T47D (cell line): ENCODE measurements around the gene TCF25.

Source experiments
- DNase-seq, 2 experiments: peaks; one replicate each; pipeline versions ENCODE4 v3.0.0 to v3.0.0-alpha.2; 2011 to 2012; ENCODE audit warnings: low read depth in 1 of 2, low spot score in 1 of 2
- JUND ChIP-seq: IDR thresholded peaks from 2 replicates; pipeline ENCODE4 v1.6.1; 2012; ENCODE audit warnings: low read depth
- in situ Hi-C: cut with HindIII; loops from 2 replicates; pipeline ENCODE4 v1.10.0; 2016; ENCODE audit warnings: low sequenced_read_pairs, low pct_unique_long_range_greater_than_20kb

Gene TCF25

DNA sequence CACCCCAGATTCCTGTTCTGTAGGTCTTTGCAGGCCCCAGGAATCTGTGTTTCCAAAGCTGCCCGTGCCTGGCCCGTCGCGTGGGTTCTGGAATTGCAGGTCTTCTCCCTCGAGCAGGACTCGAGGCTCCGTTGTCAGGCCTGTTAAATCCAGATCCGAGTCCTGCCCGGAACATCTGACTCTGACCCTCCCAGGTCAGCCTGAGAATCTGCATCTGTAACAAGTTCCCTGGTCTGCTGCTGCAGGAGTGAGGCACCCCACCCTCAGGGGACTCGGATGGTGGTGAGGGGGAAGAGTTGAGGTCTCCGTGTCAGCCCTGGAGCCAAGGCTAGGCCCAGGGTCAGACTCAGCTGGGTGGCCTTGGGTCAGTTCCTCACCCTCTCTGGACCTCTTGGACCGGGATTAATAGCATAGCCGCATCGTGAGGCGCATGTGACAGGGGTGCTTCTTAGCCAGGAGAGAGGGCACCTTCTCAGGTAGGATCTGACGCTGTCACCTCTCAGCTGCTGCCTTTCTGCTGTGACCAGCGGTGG is 36.3 kb upstream of the TCF25 start:
- in situ Hi-C loops, result no loop called here
- DNase-seq, result no peak
- TF ChIP-seq JUND, result no peak

DNA sequence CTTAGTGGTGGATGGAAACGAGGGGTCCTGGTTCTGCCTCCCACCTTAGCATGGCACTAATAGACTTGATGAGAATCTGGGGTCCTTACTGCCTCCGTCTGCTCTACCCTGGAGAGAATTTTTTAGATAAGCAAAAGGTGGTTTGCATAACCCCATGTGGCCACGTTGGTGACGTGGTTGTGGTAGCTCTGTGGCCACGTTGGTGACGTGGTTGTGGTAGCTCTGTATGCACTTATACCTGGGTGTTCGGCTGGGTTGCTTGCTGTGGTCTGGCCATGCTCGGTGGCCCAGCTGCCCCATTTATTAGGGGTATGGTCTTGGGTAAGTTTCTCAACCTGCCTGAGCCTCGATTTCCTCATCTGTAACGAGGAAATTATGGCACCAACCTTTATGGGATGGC is 32.1 kb upstream of the TCF25 start:
- no peak for DNase-seq
- in situ Hi-C loops, result no loop called here
- no peak for TF ChIP-seq JUND

DNA sequence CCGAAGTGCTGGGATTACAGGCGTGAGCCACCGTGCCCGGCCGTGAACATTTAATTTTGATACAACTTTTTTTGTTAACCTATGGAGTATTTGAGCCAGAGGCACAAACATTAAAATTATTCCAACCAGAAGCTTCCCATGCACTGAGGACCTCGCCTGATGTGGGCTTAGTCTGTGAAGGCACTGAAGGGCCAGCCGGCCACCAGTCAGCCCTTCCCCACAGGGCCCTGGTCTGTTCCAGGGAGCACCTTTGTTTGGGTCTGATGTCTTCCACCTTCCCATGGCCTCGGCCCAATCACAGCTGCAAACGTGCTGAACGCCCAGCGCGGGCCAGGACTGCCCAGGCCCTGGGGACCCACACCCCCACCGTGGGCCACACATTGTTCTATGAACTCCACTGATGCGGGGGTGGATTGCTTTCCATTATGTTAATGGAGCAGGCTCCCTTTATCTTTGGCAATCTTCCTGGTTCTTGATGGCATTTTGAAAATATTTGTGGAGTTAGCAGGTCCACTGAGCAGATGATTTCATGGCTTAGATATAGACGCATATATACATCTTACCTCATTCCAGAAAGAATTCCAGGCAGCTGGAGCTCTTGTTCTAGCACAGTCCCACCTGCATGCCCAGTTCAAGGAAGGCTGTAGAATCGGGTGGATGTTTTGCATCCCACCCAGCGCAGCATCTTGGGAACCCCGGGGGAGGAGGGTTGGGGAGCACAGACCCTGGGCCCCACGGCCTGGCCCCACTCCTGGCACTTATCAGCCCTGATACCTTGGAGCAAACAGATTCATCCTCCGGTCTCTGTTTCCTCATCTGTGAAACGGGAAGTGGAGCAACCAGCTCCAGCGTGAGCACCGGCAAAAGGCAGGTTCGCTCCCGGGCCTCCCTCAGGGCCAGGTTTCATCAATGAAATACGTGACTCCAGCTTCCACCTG is 30.7 kb upstream of the TCF25 start:
- no peak for TF ChIP-seq JUND
- in situ Hi-C loops, result no loop called here
- peak; percentile 85 to 93 for DNase-seq

DNA sequence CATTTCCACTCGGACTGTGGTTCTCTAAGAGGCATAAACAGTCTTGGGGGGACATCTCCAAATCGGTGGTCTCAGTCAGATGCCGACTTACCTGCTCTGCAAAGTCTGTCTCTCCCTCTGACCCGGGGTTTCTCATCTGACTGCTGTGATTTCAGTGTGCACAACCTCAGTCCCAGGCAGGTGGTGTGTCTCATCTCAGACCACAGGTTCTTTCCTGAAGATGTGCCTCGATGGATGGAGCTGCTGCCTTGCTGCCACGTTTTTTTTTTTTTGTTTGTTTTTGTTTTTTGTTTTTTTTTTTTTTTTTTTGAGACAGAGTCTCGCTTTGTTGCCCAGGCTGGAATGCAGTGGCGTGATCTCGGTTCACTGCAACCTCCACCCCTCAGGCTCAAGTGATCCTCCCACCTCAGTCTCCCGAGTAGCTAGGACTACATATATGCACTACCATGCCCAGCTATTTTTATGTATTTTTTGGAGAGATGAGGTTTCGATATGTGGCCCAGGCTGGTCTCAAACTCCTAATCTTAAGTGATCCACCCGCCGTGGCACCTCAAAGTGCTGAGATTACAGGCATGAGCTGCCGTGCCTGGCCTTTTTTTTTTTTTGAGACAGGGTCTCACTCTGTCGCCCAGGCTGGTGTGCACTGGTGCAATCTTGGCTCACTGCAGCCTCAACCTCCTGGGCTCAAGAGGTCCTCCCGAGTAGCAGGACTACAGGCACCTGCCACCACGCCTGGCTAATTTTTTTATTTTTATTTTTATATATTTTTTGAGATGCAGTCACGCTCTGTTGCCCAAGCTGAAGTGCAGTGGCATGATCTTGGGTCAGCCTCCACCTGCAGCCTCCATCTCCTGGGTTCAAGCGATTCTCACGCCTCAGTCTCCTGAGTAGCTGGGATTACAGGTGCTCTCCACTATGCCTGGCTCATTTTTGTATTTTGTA is 29.7 kb upstream of the TCF25 start:
- DNase-seq, result no peak
- in situ Hi-C loops, result no loop called here
- TF ChIP-seq JUND, result no peak

DNA sequence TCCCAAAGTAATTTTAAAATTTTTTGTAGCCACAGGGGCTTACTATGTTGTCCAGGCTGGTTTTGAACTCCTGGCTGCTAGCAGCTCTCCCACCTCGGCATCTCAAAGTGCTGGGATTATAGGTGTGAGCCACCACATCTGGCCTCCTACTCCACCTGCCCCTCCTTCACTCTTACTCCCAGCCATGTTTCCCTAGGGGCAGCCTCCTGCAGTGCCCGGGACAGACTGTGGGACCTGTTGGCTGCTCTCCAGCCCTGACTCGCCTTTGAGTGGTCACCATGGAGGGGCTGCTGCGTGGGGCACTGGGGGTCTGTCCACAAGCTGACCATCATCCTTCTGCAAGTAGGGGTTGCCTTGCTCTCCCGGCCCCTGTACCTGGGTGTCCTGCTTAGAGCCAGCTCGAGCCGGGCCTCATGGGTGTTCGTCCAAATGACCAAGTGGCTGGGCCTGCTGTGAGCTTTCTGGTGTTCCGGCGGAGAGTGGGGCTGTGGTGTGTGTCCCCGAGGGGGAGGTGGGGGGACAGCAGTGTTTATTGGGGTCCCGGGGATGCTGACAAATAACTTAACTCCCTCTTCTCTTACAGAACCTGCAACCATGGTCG is 28.6 kb upstream of the TCF25 start:
- in situ Hi-C loops, result no loop called here
- no peak for TF ChIP-seq JUND
- no peak for DNase-seq

DNA sequence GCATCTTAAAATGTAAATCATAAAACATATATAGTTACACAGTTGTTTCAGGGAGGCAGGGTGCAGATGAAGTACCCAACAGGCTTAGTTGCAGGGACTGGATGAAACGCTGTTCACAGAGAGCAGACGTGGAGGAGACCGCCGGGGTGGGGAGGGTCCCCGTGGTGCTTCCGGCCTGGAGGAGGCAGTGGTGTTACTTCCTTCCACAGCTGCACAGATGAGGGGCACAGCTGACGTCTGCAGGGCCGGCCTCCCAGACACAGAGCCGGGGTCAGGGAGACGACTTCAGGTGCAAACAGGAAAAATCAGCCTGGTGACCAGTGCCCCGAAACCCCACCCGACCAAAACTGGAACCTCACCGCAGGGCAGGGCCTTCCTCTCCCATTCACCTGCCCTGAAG is 28.0 kb upstream of the TCF25 start:
- DNase-seq, result no peak
- in situ Hi-C loops, result no loop called here
- no peak for TF ChIP-seq JUND

DNA sequence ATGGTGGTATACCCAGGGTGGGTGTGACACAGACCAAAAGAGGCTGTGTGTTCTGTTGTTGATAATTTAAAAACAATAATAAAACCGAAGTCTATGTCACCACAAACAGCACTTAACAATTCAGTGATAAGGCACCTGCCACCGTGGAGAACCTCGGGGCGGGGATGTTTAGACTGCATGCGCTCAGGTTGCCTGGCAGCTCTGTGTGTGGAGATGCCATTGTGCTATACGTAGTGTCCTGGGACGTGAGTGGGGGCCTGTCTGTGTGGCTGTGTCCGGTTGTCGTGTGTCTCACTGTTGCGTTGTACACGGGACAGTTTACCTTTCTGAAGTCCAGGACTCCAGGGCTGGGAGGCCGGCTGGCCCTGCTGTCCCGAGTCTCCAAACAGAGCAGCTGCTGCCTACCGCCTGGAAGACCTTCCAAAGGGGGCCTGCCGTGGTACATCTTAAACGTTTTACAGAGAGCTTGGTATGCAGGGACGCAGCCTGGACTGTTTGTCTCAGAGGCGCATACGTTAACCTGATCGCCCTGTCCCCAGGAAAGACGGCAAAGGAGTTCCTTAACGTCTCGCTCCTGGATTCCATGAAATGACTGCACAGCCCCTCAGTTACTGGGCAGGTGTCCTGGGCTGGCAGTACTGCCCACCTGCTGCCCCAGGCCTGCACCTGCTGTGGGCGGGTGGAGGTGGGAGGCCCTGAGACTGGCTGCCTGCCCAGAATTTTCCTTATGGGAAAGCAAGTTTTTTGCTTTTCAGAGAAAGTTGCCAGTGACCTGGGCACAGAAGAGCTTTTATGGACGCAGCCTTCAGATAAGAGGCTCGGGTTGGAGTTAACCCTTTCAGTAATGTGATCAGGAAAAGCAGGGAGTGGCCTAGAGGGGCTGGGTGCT is 26.1 kb upstream of the TCF25 start:
- no peak for DNase-seq
- TF ChIP-seq JUND, result no peak
- in situ Hi-C loops, result no loop called here

DNA sequence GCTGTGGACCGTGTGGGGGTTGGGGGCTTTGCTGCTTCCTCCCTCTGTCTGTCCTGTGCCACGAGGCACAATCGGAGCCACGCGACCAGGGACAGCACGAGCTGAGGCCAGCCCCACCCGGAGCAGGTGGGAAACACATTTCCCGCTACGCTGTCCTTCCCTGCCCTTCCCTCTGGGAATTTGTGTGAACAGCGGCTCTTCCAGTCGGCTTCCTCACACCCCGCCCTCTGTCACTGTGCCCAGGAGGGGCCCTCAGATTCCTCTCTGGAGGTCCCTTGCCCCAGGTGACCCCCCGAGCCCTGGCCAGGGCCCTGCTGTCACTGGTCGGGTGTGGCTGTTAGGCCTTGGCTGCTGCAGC is 25.5 kb upstream of the TCF25 start:
- TF ChIP-seq JUND, result no peak
- in situ Hi-C loops, result no loop called here
- DNase-seq, result no peak

DNA sequence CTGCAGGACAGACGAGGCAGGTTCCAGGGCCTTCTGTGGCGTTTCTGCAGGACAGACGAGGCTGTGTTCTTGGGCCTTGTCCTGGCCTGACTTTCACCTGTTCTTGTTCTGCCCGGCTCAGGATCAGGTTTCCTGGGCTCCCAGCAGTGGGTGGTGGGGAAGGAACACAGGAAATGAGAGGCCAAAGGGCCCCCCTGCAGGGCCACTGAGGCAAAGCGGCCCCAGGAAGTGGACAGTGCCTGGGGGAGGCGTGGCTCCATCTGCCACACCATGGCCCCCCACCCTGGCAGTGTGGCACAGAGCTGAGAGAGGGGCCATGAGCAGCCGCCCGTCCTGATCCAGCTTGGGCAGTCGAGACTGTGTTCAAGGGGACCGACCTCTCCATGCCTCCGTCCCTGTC is 24.4 kb upstream of the TCF25 start:
- TF ChIP-seq JUND, result no peak
- in situ Hi-C loops, result no loop called here
- DNase-seq, result no peak

DNA sequence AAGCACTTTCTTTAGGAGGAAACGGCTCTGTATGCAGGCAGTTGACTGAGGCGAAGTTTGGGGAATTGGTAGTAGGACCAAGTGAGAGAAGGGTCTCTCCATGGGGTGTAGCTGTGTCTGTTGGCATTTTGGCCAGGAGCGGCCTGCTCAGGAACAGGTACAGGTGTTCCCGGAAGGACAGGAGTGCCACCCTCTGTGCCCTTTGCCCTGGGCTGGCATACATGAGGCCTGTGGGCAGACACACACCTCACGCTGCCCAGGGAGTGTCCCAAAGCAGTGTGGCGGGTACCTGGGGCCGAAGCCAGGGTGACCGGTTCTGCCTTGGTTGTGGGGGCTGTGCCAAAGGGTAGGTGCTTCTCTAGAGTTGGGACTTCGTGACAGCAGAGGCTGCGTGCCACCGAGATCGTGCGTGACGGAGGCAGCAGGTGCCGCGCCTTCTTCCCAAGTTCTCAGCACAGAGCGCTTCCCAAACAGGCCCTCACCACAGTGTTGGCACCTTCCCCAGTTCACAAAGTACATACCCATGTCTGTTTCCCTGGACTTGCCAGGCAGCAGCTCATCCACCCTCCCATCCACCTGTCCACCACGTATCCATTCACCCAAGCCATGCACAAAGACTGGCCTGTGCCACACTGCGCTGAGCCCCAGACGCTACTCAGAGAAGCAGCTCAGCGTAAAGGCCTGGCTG is 19.9 kb upstream of the TCF25 start:
- TF ChIP-seq JUND, result no peak
- in situ Hi-C loops, result no loop called here
- DNase-seq, result no peak

DNA sequence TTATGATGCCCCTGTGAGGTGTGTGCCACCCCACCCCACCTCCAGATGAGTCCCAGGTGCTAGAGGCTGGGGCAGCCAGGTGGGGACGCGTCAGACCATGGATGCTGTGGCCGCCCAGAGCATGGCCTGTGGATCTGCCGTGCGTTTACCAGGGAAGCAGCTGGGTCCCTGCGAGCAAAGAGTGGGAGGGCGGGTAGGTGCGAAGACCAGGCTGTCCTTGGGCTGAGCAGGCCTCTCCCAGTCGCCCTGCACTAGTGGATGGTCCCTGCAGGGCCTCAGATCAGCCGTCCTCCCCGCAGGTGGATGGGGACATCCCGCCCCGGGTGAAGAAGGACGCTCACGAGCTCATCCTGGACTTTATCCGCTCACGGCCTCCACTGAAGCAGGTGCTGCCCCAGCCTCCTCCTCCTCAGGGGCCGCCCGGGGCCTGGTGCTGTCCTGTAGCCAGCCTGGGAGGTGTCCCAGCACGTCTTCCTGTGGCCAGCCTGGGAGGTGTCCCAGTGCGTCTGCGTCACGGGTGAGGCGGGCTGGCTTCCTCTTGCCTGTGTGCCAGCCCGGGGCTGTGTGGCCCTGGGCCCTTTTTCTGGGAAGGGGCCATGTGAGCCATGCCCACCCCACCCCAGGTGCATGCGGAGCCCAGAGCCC is 18.0 kb upstream of the TCF25 start:
- no peak for TF ChIP-seq JUND
- no peak for DNase-seq
- in situ Hi-C loops, result no loop called here
